Measurements from ENCODE around the gene TMC1.
"Not testable (repeated sequence)": the region's sequence is repeated elsewhere in the genome, so short reads cannot be mapped to it uniquely, and the experiment has no call there.

The TMC1 gene

GRCh38 chr9:72786948-72787347 lies 265.5 kb downstream of the TMC1 start:
- FAIRE-seq, result no peak

GRCh38 chr9:72788966-72789735 lies 267.7 kb downstream of the TMC1 start:
- no peak for FAIRE-seq

DNA sequence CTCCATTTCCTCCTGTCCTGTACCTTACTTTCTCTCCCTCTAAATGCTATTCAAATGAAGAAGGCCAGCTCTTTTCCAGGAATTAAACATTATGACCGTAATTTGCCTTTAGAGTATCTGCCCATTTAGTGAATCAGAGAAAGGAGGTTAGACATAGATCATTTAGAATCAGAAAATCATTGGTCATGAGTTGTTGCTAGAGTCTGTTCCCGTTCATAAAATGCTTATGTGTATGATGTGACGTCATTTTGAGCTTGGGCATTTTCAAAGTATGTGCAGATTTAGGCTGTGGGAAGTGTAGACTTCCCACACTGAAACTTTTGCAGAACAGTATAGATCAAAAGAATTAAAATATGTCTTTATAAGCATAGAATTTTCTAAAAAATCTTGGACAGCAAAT lies 268.5 kb downstream of the TMC1 start:
- no peak for FAIRE-seq

DNA sequence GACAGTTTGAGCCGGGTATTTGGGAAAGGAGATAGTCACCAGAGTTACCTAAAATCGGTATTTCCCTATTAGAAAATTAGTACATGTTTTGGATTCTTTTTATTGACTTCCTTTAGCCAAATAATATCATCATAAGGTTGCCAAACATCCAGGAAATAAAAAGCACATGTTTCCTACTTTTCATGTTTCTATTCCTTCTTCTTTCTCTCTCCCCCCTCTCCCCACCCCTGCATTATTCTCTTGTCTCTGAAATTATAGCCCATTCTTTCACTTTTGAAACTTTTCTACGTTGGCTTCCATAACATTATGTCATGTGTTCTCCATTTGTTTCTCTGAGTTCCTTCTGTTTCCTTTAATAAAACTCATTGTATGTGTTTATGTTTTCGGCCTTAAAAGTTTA lies 269.6 kb downstream of the TMC1 start:
- FAIRE-seq, result no peak

- FAIRE-seq, result no peak
Measured at GRCh38 chr9:72791436-72791835, 270.0 kb downstream of the TMC1 start.

DNA sequence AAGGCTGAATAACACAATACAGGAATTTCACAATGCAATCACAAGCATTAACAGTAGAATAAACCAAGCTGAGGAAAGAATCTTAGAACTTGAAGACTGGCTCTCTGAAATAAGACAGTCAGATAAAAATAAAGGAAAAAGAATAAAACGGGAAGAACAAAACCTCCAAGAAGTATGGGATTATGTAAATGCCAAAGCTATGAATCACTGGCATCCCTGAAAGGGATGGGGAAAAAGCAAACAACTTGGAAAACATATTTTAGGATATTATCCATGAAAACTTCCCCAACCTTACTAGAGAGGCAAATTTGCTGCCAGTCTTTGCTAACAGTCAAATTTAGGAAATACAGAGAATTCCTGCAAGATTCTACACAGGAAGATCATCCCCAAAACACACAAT lies 273.5 kb downstream of the TMC1 start:
- no peak for FAIRE-seq

DNA sequence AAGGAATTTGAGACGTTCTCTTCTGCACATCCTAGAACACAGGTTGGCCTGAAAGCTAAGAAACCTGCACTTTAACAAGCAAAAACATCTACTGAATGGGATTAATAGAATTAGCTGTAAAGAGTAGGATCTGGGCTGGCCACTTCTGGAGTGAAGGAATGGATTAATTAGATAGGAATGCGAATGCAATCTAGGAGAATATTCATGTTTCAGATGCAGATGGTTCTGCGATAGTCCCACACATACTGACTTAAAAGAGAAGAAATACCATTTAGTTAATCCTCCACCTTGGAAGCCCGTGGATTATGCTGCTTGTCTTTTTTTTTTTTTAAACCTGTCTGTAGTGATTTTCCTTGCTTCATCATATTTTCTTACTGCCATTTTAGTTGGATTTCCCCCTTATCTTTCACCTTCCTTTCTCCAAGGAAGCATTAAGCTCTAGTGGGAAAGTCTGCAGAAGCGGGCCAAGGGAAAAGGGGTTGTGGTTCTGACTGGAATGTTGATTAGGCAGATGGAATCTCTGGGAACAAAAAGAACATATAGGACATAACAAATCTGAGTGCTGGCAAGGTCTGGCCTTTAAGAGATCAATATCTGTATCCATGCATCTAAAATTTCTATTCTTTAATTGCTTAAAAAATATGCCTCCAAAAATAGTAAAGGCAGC lies 279.1 kb downstream of the TMC1 start:
- FAIRE-seq, result no peak

DNA sequence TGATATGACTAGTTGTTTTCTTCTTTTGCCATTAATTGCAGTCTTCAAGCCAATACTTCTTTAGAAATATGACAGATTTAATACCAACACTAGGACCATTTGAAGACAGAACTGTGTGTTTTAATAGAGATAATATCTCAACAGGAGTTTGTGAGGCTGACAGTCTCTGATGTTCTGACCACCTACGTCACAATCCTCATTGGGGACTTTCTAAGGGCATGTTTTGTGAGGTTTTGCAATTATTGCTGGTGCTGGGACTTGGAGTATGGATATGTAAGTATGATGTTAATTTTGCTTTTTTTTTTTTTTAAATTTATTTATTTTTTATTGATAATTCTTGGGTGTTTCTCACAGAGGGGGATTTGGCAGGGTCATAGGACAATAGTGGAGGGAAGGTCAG lies 283.8 kb downstream of the TMC1 start:
- FAIRE-seq, result no peak

DNA sequence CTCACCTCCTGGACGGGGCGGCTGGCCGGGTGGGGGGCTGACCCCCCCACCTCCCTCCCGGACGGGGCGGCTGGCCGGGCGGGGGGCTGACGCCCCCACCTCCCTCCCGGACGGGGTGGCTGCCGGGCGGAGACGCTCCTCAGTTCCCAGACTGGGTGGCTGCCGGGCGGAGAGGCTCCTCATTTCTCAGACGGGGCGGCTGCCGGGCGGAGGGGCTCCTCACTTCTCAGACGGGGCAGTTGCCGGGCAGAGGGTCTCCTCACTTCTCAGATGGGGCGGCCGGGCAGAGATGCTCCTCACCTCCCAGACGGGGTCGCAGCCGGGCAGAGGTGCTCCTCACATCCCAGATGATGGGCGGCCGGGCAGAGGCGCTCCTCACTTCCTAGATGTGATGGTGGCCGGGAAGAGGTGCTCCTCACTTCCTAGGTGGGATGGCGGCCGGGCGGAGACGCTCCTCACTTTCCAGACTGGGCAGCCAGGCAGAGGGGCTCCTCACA lies 285.0 kb downstream of the TMC1 start:
- FAIRE-seq, result not testable (repeated sequence)

- FAIRE-seq, result no peak
Measured at GRCh38 chr9:72807765-72808445, 286.5 kb downstream of the TMC1 start.

- FAIRE-seq, result no peak
Measured at GRCh38 chr9:72808446-72808768, 287.0 kb downstream of the TMC1 start.

DNA sequence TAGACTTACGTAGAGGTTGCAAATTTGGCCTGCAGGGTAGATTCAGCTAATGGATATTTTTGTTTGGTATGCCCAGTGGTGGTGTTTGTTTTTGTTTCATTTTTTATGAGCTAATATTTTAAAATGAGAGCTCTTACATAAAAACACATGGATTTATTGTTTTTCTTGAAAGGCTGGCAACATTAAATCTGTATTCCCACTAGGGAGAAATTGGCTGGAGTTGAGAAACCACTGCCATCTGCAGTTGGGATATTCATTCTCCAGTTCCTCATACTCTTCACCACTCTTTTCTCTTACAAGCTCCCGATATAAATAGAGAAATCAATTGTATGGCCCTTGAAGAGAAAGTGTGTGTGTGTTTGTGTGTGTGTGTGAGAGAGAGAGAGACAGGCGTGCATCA lies 288.2 kb downstream of the TMC1 start:
- no peak for FAIRE-seq

GRCh38 chr9:72812559-72813111 lies 291.2 kb downstream of the TMC1 start:
- no peak for FAIRE-seq

- no peak for FAIRE-seq
Measured at GRCh38 chr9:72813544-72813943, 292.1 kb downstream of the TMC1 start.

DNA sequence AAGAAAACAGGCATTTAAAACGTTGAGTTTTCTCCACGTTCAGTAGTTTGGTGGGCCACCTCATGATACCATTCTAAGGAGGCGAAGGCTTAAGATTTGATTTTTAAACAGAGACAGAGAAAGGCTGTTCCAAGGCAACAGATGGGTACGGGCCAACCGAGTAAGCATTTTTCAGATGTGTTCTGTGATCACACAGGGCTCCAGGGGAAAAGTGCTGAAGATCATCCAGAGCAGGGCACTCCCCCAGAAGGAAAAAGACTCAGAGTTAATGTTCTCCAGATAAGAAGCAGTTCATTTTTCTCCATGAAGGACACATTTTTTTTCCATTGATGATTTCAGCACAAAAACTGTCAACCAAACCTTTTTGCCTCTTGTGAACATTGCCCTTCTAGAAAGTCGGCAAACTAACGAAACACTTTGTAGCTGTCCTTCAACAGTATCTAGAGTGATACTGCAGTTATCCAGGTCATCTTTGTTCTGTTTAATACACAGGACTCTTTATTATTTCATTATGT lies 292.7 kb downstream of the TMC1 start:
- no peak for FAIRE-seq

DNA sequence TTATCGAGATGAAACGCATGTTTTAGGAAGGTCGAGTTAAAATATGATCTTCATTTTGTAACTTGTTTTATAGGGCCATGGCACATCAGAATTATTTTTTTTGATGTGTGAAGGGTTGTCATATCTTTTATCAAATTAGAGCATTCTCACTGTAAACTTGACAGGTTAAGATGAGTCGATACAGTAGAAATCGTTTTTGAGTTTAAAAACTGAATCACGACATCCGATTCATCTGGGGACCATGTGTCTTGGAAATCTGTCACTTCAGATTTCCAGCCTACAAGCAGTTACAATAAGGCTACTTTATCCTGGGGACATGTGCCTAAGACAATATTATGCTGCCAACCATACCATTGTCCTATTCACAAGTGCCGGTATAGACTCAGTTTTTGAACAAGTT lies 295.3 kb downstream of the TMC1 start:
- no peak for FAIRE-seq

DNA sequence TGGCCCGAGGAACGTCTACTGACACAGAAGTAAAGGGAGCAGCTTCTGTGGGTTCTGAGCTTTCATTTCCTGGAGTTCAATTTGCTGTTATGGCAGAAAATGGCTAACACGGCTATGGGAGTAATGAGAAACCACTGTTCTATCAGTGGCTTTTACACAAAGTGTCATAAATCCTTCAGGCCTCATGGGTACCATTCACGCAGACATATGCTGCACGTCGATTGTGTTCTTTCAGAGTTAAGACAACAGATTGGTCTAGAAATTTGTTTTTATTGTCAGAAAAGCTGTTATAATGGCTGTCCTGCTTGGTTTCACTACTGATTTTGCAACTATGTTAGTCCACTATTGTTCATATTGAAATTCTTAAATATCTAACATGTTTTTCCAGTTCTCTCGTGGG lies 296.0 kb downstream of the TMC1 start:
- no peak for FAIRE-seq

- no peak for FAIRE-seq
Measured at GRCh38 chr9:72818385-72818784, 297.0 kb downstream of the TMC1 start.

GRCh38 chr9:72823971-72824370 lies 302.6 kb downstream of the TMC1 start:
- no peak for FAIRE-seq

DNA sequence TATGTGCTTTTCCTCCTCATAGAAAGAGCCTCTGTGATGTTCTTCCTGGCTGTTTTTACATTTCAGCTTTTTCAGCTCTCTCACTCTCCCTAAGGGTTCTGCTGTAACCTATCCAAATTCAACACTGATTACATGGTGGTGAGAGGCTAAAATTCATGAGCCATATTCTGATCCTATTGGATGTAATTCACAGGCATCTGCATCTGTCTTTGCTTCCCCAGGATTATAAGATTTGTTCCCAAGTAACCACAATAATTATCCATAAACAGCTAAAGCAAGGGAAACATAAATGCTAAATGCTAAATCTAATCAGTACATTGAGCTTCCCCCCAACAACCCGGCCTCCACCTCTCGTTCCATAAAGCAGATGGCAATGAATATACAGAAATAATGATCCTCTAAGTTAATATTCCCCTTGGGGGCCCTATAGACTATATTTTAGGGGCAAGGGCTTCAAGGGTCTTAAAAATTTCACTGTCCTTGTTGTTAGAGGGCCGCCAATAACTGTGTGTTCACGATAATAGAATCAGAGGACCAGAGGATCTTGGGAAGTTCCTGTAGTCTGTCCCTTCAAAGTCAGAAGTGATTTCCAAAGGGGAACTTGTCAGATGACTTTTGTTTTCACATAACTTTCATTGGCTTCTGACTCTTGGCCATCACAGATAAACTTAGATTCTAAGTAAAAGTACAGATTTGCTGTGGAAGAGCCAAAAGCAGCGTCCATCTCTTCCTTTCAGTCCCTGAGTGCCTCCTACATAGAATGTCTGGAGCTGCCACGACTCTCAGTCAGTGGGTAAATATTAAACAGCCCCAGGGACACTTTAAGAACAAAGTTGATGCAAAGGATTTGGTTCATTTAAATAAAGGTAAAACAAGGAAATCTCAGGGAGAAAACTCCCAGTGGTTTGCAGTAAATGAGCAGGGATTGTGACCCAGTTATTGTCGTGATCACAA lies 305.9 kb downstream of the TMC1 start:
- FAIRE-seq, result no peak

GRCh38 chr9:72827950-72828731 lies 306.7 kb downstream of the TMC1 start:
- no peak for FAIRE-seq

GRCh38 chr9:72834994-72835393 lies 313.6 kb downstream of the TMC1 start:
- no peak for FAIRE-seq

All from A204.1 (cell line).